ENCODE data around the gene STRIP1. TPM values are rescaled to one million over a fixed set of nuclear protein-coding genes. Genes with fewer than 3 reads are reported as not detected.

STRIP1 gene
- total RNA-seq, 2 donors from 2014 or later, result 27.9 to 34.1 TPM

DNA sequence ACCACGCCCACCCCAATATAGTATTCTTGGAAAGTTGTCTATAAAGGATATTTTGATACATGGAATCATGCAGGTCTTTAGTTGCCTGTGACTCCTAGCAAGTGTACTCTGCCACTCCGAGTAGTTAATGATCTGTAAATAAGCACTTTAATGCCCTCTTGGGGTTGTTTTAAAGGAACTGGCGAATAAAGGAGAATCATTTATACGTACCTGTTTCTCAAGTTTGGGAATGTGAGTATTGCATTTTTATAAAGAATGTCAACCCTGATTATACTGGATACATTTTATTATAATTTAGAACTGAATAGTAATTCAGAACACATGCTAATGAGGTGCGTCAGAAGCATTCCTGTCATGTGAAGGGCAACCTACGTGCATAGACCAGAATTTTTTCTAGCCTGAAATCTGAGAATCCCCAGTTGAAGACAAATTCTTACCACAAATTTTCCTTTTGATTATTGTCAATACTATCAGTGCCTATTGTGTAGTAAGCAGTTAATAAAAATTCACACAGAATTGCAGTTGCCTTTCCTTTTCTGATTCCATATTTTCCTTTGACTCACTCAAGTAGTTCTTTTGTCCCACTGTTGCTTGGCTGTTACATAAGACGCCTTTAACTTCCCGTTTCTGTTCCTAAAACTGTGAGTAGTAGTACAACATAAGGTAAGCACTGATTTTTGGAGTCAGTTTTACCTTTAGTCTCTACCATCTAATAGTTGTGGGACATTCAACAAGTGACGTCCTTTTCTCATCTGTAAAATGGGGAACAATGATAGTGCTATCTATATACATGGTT is 44.7 kb upstream of the STRIP1 start:
- H3K9me3 ChIP-seq, result no peaks in the 10 kb centered on the region
- no peak overlapping the region for H3K27ac ChIP-seq
- H3K4me1 ChIP-seq, result peaks cover 20% of the 10 kb centered on the region
- H3K9ac ChIP-seq (ENCODE audit: low read depth in 2 of 2, low read length in 2 of 2), result no peak overlapping the region
- no peaks in the 10 kb centered on the region for H3K36me3 ChIP-seq
- H3K4me3 ChIP-seq, result no peak overlapping the region
- H3K27me3 ChIP-seq, result no peaks in the 10 kb centered on the region
- DNase-seq, result no peak
- intact Hi-C loops (cut with DNase I), result loop anchor here (10.0 kb wide), 2 partner anchors 355 to 445 kb away; partner anchors contain the start of gene GNAI3
- TF ChIP-seq, protein P1, sequence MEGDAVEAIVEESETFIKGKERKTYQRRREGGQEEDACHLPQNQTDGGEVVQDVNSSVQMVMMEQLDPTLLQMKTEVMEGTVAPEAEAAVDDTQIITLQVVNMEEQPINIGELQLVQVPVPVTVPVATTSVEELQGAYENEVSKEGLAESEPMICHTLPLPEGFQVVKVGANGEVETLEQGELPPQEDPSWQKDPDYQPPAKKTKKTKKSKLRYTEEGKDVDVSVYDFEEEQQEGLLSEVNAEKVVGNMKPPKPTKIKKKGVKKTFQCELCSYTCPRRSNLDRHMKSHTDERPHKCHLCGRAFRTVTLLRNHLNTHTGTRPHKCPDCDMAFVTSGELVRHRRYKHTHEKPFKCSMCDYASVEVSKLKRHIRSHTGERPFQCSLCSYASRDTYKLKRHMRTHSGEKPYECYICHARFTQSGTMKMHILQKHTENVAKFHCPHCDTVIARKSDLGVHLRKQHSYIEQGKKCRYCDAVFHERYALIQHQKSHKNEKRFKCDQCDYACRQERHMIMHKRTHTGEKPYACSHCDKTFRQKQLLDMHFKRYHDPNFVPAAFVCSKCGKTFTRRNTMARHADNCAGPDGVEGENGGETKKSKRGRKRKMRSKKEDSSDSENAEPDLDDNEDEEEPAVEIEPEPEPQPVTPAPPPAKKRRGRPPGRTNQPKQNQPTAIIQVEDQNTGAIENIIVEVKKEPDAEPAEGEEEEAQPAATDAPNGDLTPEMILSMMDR (IDR thresholded peaks at IDR 0.05), result no peak

DNA sequence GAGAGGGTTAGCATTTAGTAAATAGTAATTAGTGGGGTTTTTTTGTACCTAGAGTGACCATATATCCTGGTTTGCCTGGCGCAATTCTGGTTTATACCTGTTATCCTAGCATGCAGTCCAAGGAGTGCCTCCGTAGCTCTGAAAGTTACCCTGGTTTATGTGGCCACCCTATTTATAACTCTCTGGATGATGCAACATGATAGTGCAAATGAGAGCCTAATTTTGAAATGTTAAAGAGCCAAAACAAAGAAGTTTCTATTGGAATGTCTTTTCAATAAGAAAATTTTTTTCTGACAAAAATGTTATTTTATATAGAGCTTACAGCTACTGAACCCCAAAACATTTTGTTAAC is 44.1 kb upstream of the STRIP1 start:
- TF ChIP-seq, protein P1 (IDR thresholded peaks at IDR 0.05), result no peak
- no peaks in the 10 kb centered on the region for H3K9me3 ChIP-seq
- H3K9ac ChIP-seq (ENCODE audit: low read depth in 2 of 2, low read length in 2 of 2), result no peak overlapping the region
- H3K36me3 ChIP-seq, result no peaks in the 10 kb centered on the region
- no peak overlapping the region for H3K4me3 ChIP-seq
- no peak for DNase-seq
- no peak overlapping the region for H3K27ac ChIP-seq
- H3K4me1 ChIP-seq, result peaks cover 26% of the 10 kb centered on the region
- H3K27me3 ChIP-seq, result no peaks in the 10 kb centered on the region
- intact Hi-C loops (cut with DNase I), result no loop called here

DNA sequence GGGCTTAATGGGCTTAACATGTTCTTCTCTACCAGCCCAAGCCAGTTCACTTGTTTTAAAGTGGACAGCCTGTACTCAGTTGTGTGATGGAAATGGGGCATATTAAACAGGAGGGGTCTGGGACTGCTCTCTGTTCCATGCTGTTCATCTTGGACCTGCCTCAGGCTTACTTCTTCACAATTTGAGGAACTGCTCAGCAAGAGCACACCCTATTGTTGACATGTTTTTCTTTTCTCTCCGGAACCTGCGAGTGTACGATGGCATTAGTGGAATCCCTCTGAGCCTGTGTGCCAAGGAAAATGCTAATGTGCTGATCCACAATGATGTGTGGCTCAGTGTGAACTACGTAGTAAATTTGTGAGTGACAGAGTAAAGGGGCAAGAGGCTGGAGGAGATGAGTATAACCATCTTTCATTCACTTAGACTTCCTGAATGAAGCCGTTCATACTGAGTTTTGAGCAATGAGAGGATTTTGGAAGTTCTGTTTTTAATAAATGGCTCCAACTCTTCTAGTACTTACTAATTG is 43.0 kb upstream of the STRIP1 start:
- Histone ChIP-seq H3K36me3 (no peaks in the 10 kb centered on the region), H3K27me3 (no peaks in the 10 kb centered on the region), H3K9ac (ENCODE audit: low read depth in 2 of 2, low read length in 2 of 2) (no peak overlapping the region), H3K4me1 (peaks cover 20% of the 10 kb centered on the region), H3K9me3 (no peaks in the 10 kb centered on the region), H3K27ac (no peak overlapping the region), H3K4me3 (no peak overlapping the region)
- no peak for DNase-seq
- TF ChIP-seq, protein P1 (IDR thresholded peaks at IDR 0.05), result no peak
- intact Hi-C loops (cut with DNase I), result no loop called here

DNA sequence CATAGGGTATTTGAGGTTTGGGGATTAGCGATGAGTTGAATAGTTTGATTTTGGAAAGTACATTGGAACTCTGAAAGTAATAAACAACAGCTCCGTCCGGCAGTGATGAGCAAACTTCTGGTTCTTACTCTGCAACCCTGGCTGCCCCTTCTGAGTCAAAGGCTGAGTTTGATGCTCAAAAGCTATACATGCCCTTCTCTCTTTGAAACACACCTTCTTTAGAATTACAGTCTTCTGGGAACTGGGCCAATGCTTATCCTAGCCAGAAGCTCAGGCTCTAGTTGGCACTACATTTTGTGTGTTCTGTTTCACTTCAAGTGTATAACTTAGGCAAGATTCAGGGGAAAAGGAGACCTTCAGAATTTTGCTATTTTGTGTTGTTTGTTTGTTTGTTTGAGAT is 40.5 kb upstream of the STRIP1 start:
- Histone ChIP-seq H3K27ac (peak overlapping the region; percentile 18), H3K4me3 (no peak overlapping the region), H3K27me3 (no peaks in the 10 kb centered on the region), H3K9me3 (no peaks in the 10 kb centered on the region), H3K36me3 (no peaks in the 10 kb centered on the region), H3K4me1 (peaks cover 17% of the 10 kb centered on the region), H3K9ac (ENCODE audit: low read depth in 2 of 2, low read length in 2 of 2) (no peak overlapping the region)
- peak; percentile 51 for DNase-seq
- intact Hi-C loops (cut with DNase I), result no loop called here
- TF ChIP-seq, protein P1 (IDR thresholded peaks at IDR 0.05), result no peak

DNA sequence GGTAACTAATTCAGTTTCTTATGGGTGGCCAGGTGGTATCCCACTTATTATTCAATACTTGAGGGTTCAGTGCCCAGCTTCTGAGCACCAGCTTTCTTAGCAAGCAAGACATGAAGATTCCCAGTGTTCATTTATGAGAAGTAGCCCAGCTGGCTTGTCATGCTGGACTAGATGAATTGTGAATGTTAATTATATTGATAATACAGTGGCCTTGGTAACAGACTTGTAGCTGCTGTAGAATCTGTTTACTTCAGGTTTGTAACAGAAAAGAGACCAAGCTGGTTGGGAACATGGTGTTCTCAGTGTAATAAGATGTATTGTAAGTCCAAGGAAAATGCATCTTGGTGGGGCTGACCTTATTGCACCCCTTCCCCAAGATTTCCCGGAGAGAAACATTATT is 39.8 kb upstream of the STRIP1 start:
- intact Hi-C loops (cut with DNase I), result no loop called here

More for the DNA sequence above, 39.8 kb upstream of the STRIP1 start:
- peaks cover 17% of the 10 kb centered on the region for H3K4me1 ChIP-seq
- H3K9ac ChIP-seq (ENCODE audit: low read depth in 2 of 2, low read length in 2 of 2), result no peak overlapping the region
- no peaks in the 10 kb centered on the region for H3K9me3 ChIP-seq
- H3K27ac ChIP-seq, result no peak overlapping the region
- no peaks in the 10 kb centered on the region for H3K36me3 ChIP-seq
- TF ChIP-seq, protein P1 (IDR thresholded peaks at IDR 0.05), result no peak
- no peak for DNase-seq
- no peaks in the 10 kb centered on the region for H3K27me3 ChIP-seq
- no peak overlapping the region for H3K4me3 ChIP-seq

Data from colonic mucosa (tissue), 4 donors.